HFF-Myc (cell line): ENCODE data around the gene ZIC4.

Experiments used
- DNase-seq: peaks from one replicate; pipeline ENCODE4 v3.0.0-alpha.2; 2011; ENCODE audit warnings: low read depth; ENCODE audit errors: extremely low read depth
- H3K4me3 ChIP-seq: replicated peaks from 2 replicates; pipeline ENCODE4 v1.5.1; 2011; ENCODE audit warnings: low read depth, mild to moderate bottlenecking, control low read depth, low read length
- CTCF ChIP-seq: IDR thresholded peaks from 2 replicates; pipeline ENCODE4 v1.5.1; 2012; ENCODE audit warnings: mild to moderate bottlenecking, low read depth, low read length, control low read depth; ENCODE audit errors: missing control alignments

Gene ZIC4

GRCh38 chr3:147359177-147360050 is 46.9 kb downstream of the ZIC4 start:
- no peak for TF ChIP-seq CTCF
- H3K4me3 ChIP-seq, result no peak overlapping the region
- no peak for DNase-seq

DNA sequence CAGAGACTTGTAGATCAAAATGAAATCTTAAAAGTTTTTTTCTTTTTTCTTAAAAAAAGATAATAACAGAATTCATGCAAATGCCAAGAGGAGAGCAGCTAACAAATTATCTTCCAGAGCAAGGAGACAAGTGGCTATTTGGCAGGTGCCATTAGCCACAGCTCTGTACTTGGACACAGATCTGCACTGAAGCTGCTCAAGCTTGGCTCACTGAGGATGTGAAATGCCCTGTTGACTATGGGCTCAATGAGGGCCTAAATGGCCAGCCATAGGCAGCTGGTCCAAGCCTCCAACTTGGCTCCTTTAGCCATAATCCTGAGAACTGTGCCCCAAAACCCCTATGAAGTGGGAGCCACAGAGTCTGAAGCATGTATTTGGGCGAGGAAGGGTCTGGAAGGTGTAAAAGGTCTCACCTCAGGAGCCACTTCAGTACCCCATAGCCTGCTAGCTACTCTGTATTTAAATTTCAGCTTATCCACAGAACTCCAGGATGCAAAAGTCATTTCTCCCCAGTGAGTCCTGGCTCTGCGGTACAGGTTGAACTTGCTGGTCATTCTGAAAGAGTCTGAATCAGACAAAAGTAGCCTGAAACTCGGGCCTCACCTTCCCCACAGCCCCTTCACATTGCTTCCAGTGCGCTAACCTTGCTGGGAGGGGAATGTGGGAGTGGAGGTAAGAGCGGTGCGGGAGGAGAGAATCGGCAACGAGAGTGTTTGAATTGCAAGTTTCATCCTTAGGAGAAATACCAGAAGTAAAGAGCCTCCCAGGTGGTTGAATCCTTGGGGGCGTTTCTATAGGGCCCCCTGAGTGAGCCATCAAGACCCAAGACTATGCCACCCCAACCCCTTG is 48.0 kb downstream of the ZIC4 start:
- TF ChIP-seq CTCF, result no peak
- H3K4me3 ChIP-seq, result no peak overlapping the region
- no peak for DNase-seq

- TF ChIP-seq CTCF, result peak; percentile 44
- no peak overlapping the region for H3K4me3 ChIP-seq
- DNase-seq, result peak; percentile 3
Observed at GRCh38 chr3:147356909-147357900, 49.1 kb downstream of the ZIC4 start.

- no peak for TF ChIP-seq CTCF
- no peak overlapping the region for H3K4me3 ChIP-seq
- DNase-seq, result no peak
Observed at GRCh38 chr3:147356145-147356908, 50.0 kb downstream of the ZIC4 start.

- no peak overlapping the region for H3K4me3 ChIP-seq
- DNase-seq, result no peak
- TF ChIP-seq CTCF, result no peak
Observed at GRCh38 chr3:147355753-147356090, 50.6 kb downstream of the ZIC4 start.
